NOMO-1 treated with dmso at 0.1 percent for 144 hours (cell line): ENCODE measurements around the gene DIS3L.
A peak's percentile ranks its signal among the peaks of the same experiment; 100 is the strongest.
"Not testable (repeated sequence)": the region's sequence is repeated elsewhere in the genome, so short reads cannot be mapped to it uniquely, and the experiment has no call there.

Experiments used
- DNase-seq: peaks from one replicate; lab custom pipeline; 2025; ENCODE audit not compliant: unreplicated experiment; lab: John Stamatoyannopoulos, UW

The DIS3L gene

GRCh38 chr15:66276546-66276945, 16.8 kb upstream of the DIS3L start:
- no peak for DNase-seq

GRCh38 chr15:66278056-66278455, 15.3 kb upstream of the DIS3L start:
- no peak for DNase-seq

GRCh38 chr15:66278671-66279070, 14.7 kb upstream of the DIS3L start:
- DNase-seq, result no peak

GRCh38 chr15:66284271-66284670, 9.1 kb upstream of the DIS3L start:
- DNase-seq, result no peak

- no peak for DNase-seq
Measured at GRCh38 chr15:66285533-66286280, 7.7 kb upstream of the DIS3L start.

GRCh38 chr15:66287461-66288057, 5.8 kb upstream of the DIS3L start:
- DNase-seq, result no peak

GRCh38 chr15:66288093-66288492, 5.3 kb upstream of the DIS3L start:
- no peak for DNase-seq

GRCh38 chr15:66288551-66289185, 4.7 kb upstream of the DIS3L start:
- DNase-seq, result no peak

GRCh38 chr15:66290007-66290406, 3.4 kb upstream of the DIS3L start:
- no peak for DNase-seq

- DNase-seq, result no peak
Measured at GRCh38 chr15:66290518-66290917, 2.9 kb upstream of the DIS3L start.

GRCh38 chr15:66291816-66292570, 1.4 kb upstream of the DIS3L start:
- no peak for DNase-seq

GRCh38 chr15:66292571-66293418, 573 bp upstream of the DIS3L start:
- DNase-seq, result no peak

- DNase-seq, result peak; percentile 33
Measured at GRCh38 chr15:66294157-66294931, 976 bp downstream of the DIS3L start.

- DNase-seq, result no peak
Measured at GRCh38 chr15:66294932-66295235, 1.5 kb downstream of the DIS3L start.

GRCh38 chr15:66296186-66296585, 2.8 kb downstream of the DIS3L start:
- DNase-seq, result no peak

GRCh38 chr15:66298803-66299251, 5.5 kb downstream of the DIS3L start:
- DNase-seq, result no peak

- no peak for DNase-seq
Measured at GRCh38 chr15:66302489-66303278, 9.3 kb downstream of the DIS3L start.

GRCh38 chr15:66304425-66304824, 11.1 kb downstream of the DIS3L start:
- DNase-seq, result not testable (repeated sequence)

GRCh38 chr15:66306381-66306780, 13.0 kb downstream of the DIS3L start:
- no peak for DNase-seq
